GM18502 (cell line): ENCODE data around the gene GNRH2.

Experiments used
- ATAC-seq: cut with Tn5 transposase; IDR thresholded peaks from one replicate; pipeline ENCODE4 v1.9.1; 2021; ENCODE audit warnings: mild to moderate bottlenecking; ENCODE audit not compliant: unreplicated experiment, poor library complexity

The GNRH2 gene

GRCh38 chr20:3094848-3095629, 51.6 kb downstream of the GNRH2 start:
- no peak for ATAC-seq
